CD4-positive, alpha-beta T cell treated with Interleukin-10 for 1 hour (primary cell): ENCODE data around the gene YJEFN3.

Experiments used
- DNase-seq: peaks from one replicate; pipeline ENCODE4 v3.0.0-alpha.2; 2020

Gene YJEFN3

GRCh38 chr19:19498255-19498991 lies 30.3 kb upstream of the YJEFN3 start:
- DNase-seq = no peak

GRCh38 chr19:19499272-19499995 lies 29.3 kb upstream of the YJEFN3 start:
- DNase-seq = no peak

GRCh38 chr19:19500975-19501644 lies 27.6 kb upstream of the YJEFN3 start:
- no peak for DNase-seq

GRCh38 chr19:19501798-19502197 lies 26.9 kb upstream of the YJEFN3 start:
- DNase-seq = no peak

- no peak for DNase-seq
Observed at GRCh38 chr19:19502281-19502680, 26.4 kb upstream of the YJEFN3 start.

GRCh38 chr19:19502808-19503602 lies 25.7 kb upstream of the YJEFN3 start:
- no peak for DNase-seq

GRCh38 chr19:19504754-19505668 lies 23.7 kb upstream of the YJEFN3 start:
- DNase-seq = no peak

- DNase-seq = no peak
Observed at GRCh38 chr19:19505669-19506326, 22.9 kb upstream of the YJEFN3 start.

- no peak for DNase-seq
Observed at GRCh38 chr19:19506592-19506991, 22.1 kb upstream of the YJEFN3 start.

- no peak for DNase-seq
Observed at GRCh38 chr19:19507354-19507753, 21.4 kb upstream of the YJEFN3 start.

- DNase-seq = no peak
Observed at GRCh38 chr19:19508217-19508616, 20.5 kb upstream of the YJEFN3 start.

- DNase-seq = no peak
Observed at GRCh38 chr19:19510432-19510831, 18.3 kb upstream of the YJEFN3 start.

- DNase-seq = no peak
Observed at GRCh38 chr19:19513682-19514081, 15.0 kb upstream of the YJEFN3 start.

- DNase-seq = no peak
Observed at GRCh38 chr19:19514215-19514657, 14.5 kb upstream of the YJEFN3 start.

GRCh38 chr19:19514881-19515641 lies 13.7 kb upstream of the YJEFN3 start, which contains the start of gene TSSK6:
TSS of gene TSSK6 (minus strand) at chr19:19515548. CDS start at chr19:19515427, 121 bp downstream.
- DNase-seq = no peak

GRCh38 chr19:19515642-19516519 lies 12.8 kb upstream of the YJEFN3 start, which contains the start of gene NDUFA13:
TSS of gene NDUFA13 (plus strand) at chr19:19516225. CDS start at chr19:19516239, 14 bp downstream.
- peak; percentile 96 for DNase-seq

- no peak for DNase-seq
Observed at GRCh38 chr19:19517235-19517619, 11.5 kb upstream of the YJEFN3 start.

- DNase-seq = no peak
Observed at GRCh38 chr19:19520989-19521388, 7.7 kb upstream of the YJEFN3 start.

GRCh38 chr19:19523177-19523576 lies 5.5 kb upstream of the YJEFN3 start:
- no peak for DNase-seq
